ENCODE data around the gene PRR11. TPM values are rescaled to one million over a fixed set of nuclear protein-coding genes. Genes with fewer than 3 reads are reported as not detected.

Gene PRR11
- total RNA-seq, 1 experiment from 2014 or later = 90.4 TPM

- TF ChIP-seq IRF1 (CRISPR knock-in tag; IDR thresholded peaks at IDR 0.05) (no peak), ZNF671 (CRISPR knock-in tag; IDR thresholded peaks at IDR 0.05) (no peak), MXD4 (CRISPR knock-in tag; IDR thresholded peaks at IDR 0.05; ENCODE audit: borderline replicate concordance) (no peak), ZBTB43 (CRISPR knock-in tag; IDR thresholded peaks at IDR 0.05) (no peak)
Measured at GRCh38 chr17:59244081-59244480, 88.5 kb downstream of the PRR11 start (continued).

Small RNAs within 50 kb of the gene (microRNA-seq; reads per million reads assigned to microRNA genes)
- gene MIR301A (ENCODE audit: borderline number of aligned reads) (28.6 reads per million, percentile 45 among the genes with 10 or more reads in this experiment), gene MIR454 (ENCODE audit: borderline number of aligned reads) (590 reads per million, percentile 85 among the genes with 10 or more reads in this experiment)

Other genes starting within 250 kb of the PRR11 start
- 62.3 to 67.2 TPM (median 65.1 TPM) in 3 replicates for gene TRIM37, start 48.9 kb upstream of the PRR11 start, total RNA-seq (2021)
- gene SKA2, start 560 bp upstream of the PRR11 start, total RNA-seq (2021) = 80.0 to 91.6 TPM (median 81.8 TPM) in 3 replicates
- gene SMG8, start 54.3 kb downstream of the PRR11 start, total RNA-seq (2021) = 16.2 to 18.7 TPM (median 18.5 TPM) in 3 replicates
- gene GDPD1, start 64.8 kb downstream of the PRR11 start, total RNA-seq (2021) = 6.0 to 7.1 TPM (median 6.4 TPM) in 3 replicates
- gene YPEL2, start 175.9 kb downstream of the PRR11 start, total RNA-seq (2021) = 2.2 to 3.1 TPM (median 2.5 TPM) in 3 replicates